Neural cell (in vitro differentiated cells): Measurements from ENCODE around the gene PTOV1. TPM values are rescaled to one million over a fixed set of nuclear protein-coding genes. Genes with fewer than 3 reads are reported as not detected.

Experiments used
- H2AFZ ChIP-seq: fragments of 200-600, 300-800 bp; sonication (generic), shearing (Covaris generic); 2 replicates; pipeline ENCODE4 v1.6.0; 2014; ENCODE audit warnings: low read depth, mild to moderate bottlenecking, antibody characterized with exemption, low read length, moderate library complexity
- H3F3A ChIP-seq: fragments of 200-600 bp; shearing (Covaris generic); 2 replicates; pipeline ENCODE4 v1.6.1; 2016; ENCODE audit warnings: mild to moderate bottlenecking, moderate library complexity, mixed read lengths, antibody characterized with exemption, low read length; ENCODE audit not compliant: insufficient read depth, poor library complexity, severe bottlenecking
- H3K27ac ChIP-seq: fragments of 200-600, 300-800 bp; sonication (generic), shearing (Covaris generic); 2 replicates; pipeline ENCODE4 v1.5.1; 2014; ENCODE audit warnings: mild to moderate bottlenecking, low read length, moderate library complexity
- H3K27me3 ChIP-seq: fragments of 300-800, 200-600 bp; sonication (generic), shearing (Covaris generic); 2 replicates; pipeline ENCODE4 v1.6.0; 2014; ENCODE audit warnings: mild to moderate bottlenecking, low read depth, low read length, moderate library complexity; ENCODE audit not compliant: insufficient read depth
- H3K36me3 ChIP-seq: fragments of 300-800, 200-600 bp; sonication (generic), shearing (Covaris generic); 2 replicates; pipeline ENCODE4 v1.5.1; 2014; ENCODE audit warnings: mild to moderate bottlenecking, antibody characterized with exemption, low read length, moderate library complexity; ENCODE audit not compliant: insufficient read depth
- H3K4me2 ChIP-seq: fragments of 300-800, 200-600 bp; sonication (generic), shearing (Covaris generic); 2 replicates; pipeline ENCODE4 v1.6.0; 2014; ENCODE audit warnings: mild to moderate bottlenecking, low read length
- H3K4me3 ChIP-seq: fragments of 300-800, 200-600 bp; sonication (generic), shearing (Covaris generic); 2 replicates; pipeline ENCODE4 v1.5.1; 2014; ENCODE audit warnings: mild to moderate bottlenecking, low read length, moderate library complexity
- H3K79me2 ChIP-seq: fragments of 200-600 bp; shearing (Covaris generic); replicated peaks from 2 replicates; pipeline ENCODE4 v1.6.0; 2014; ENCODE audit warnings: mild to moderate bottlenecking, low read length, moderate library complexity; ENCODE audit not compliant: insufficient read depth
- H3K9ac ChIP-seq: fragments of 300-800, 200-600 bp; sonication (generic), shearing (Covaris generic); 2 replicates; pipeline ENCODE4 v1.6.1; 2016; ENCODE audit warnings: mild to moderate bottlenecking, low read length, mixed read lengths
- H3K9me2 ChIP-seq: fragments of 200-600 bp; shearing (Covaris generic); 2 replicates; pipeline ENCODE4 v1.6.1; 2016; ENCODE audit warnings: mild to moderate bottlenecking, low read length, mixed read lengths; ENCODE audit not compliant: insufficient read depth
- H3K9me3 ChIP-seq: fragments of 200-600, 300-800 bp; sonication (generic), shearing (Covaris generic); 2 replicates; pipeline ENCODE4 v1.6.1; 2016; ENCODE audit warnings: mild to moderate bottlenecking, mixed run types, low read length, moderate library complexity, mixed read lengths
- H4K20me1 ChIP-seq: fragments of 200-600 bp; shearing (Covaris generic); 2 replicates; pipeline ENCODE4 v1.6.1; 2016; ENCODE audit warnings: mild to moderate bottlenecking, mixed run types; ENCODE audit not compliant: insufficient read depth
- CTCF ChIP-seq: fragments of 450-650 bp; IDR thresholded peaks from 2 replicates; pipeline ENCODE4 v1.5.1; 2014; ENCODE audit warnings: antibody characterized with exemption, mild to moderate bottlenecking, moderate library complexity; ENCODE audit not compliant: poor library complexity, severe bottlenecking
- EP300 ChIP-seq: fragments of 450-650 bp; conservative IDR thresholded peaks from 2 replicates; pipeline ENCODE4 v1.6.1; 2014; ENCODE audit warnings: antibody characterized with exemption, mild to moderate bottlenecking, moderate library complexity; ENCODE audit not compliant: poor library complexity, severe bottlenecking
- EZH2 ChIP-seq: fragments of 200-600, 300-800 bp; shearing (Covaris generic), sonication (generic); IDR thresholded peaks from 2 replicates; pipeline ENCODE4 v1.6.1; 2014; ENCODE audit warnings: antibody characterized with exemption, low read length, borderline replicate concordance, mild to moderate bottlenecking; ENCODE audit not compliant: insufficient read depth, poor library complexity, severe bottlenecking
- MXI1 ChIP-seq: fragments of 450-650 bp; conservative IDR thresholded peaks from 2 replicates; pipeline ENCODE4 v1.6.1; 2014; ENCODE audit warnings: antibody characterized with exemption, mild to moderate bottlenecking; ENCODE audit not compliant: poor library complexity, severe bottlenecking
- POLR2AphosphoS5 ChIP-seq: IDR thresholded peaks from 2 replicates; pipeline ENCODE4 v1.6.1; 2012
- RAD21 ChIP-seq: fragments of 450-650 bp; conservative IDR thresholded peaks from 2 replicates; pipeline ENCODE4 v1.6.1; 2014; ENCODE audit warnings: antibody characterized with exemption, mild to moderate bottlenecking, moderate library complexity
- REST ChIP-seq: IDR thresholded peaks from 2 replicates; pipeline ENCODE4 v1.6.1; 2012; ENCODE audit warnings: borderline replicate concordance
- SMC3 ChIP-seq: fragments of 450-650 bp; conservative IDR thresholded peaks from 2 replicates; pipeline ENCODE4 v1.6.1; 2014; ENCODE audit warnings: antibody characterized with exemption, mild to moderate bottlenecking, moderate library complexity; ENCODE audit not compliant: poor library complexity
- TAF1 ChIP-seq: IDR thresholded peaks from 2 replicates; pipeline ENCODE4 v1.6.1; 2012; ENCODE audit warnings: low read depth
- polyA plus RNA-seq: library from polyadenylated mRNA; depleted of rRNA; stranded (reverse); fragments of >200 nt; gene quantifications from 2 replicates; pipeline ENCODE4 v1.2.3, GENCODE V29; 2014

PTOV1 gene
- polyA plus RNA-seq, 1 donor from 2014 or later, result 199 TPM

- Histone ChIP-seq H2AFZ (no peak overlapping the region), H3K9me3 (no peaks in the 10 kb centered on the region), H4K20me1 (no peaks in the 10 kb centered on the region), H3K4me3 (no peak overlapping the region), H3F3A (no peaks in the 10 kb centered on the region), H3K27me3 (no peaks in the 10 kb centered on the region), H3K79me2 (peaks cover 6% of the 10 kb centered on the region), H3K4me2 (no peak overlapping the region), H3K9me2 (no peaks in the 10 kb centered on the region), H3K36me3 (no peaks in the 10 kb centered on the region), H3K27ac (no peak overlapping the region), H3K9ac (no peak overlapping the region)
- TF ChIP-seq EZH2, result no peak
- TF ChIP-seq SMC3, result no peak
- no peak for TF ChIP-seq MXI1
- no peak for TF ChIP-seq POLR2AphosphoS5
- no peak for TF ChIP-seq TAF1
- no peak for TF ChIP-seq REST
- TF ChIP-seq CTCF, result no peak
- no peak for TF ChIP-seq RAD21
- no peak for TF ChIP-seq EP300
These were observed 23.9 kb upstream of the PTOV1 start for GRCh38 chr19:49827034-49827433.

- H3K27ac ChIP-seq, result no peak overlapping the region
- no peaks in the 10 kb centered on the region for H3K9me3 ChIP-seq
- no peaks in the 10 kb centered on the region for H3K36me3 ChIP-seq
- TF ChIP-seq RAD21, result no peak
- TF ChIP-seq TAF1, result no peak
- TF ChIP-seq REST, result no peak
- no peak for TF ChIP-seq CTCF
- TF ChIP-seq MXI1, result no peak
- no peak for TF ChIP-seq POLR2AphosphoS5
- TF ChIP-seq SMC3, result no peak
- no peak for TF ChIP-seq EZH2
- no peak for TF ChIP-seq EP300
- H3K4me2 ChIP-seq, result no peak overlapping the region
- no peak overlapping the region for H2AFZ ChIP-seq
- no peak overlapping the region for H3K9ac ChIP-seq
- no peaks in the 10 kb centered on the region for H3K9me2 ChIP-seq
- H3F3A ChIP-seq, result no peaks in the 10 kb centered on the region
- H3K27me3 ChIP-seq, result no peaks in the 10 kb centered on the region
- no peak overlapping the region for H3K4me3 ChIP-seq
- H3K79me2 ChIP-seq, result peaks cover under 1% of the 10 kb centered on the region
- no peaks in the 10 kb centered on the region for H4K20me1 ChIP-seq
These were observed 21.8 kb upstream of the PTOV1 start for GRCh38 chr19:49829200-49829599.
